K562 (cell line): ENCODE measurements around the gene PRKG2. TPM values are rescaled to one million over a fixed set of nuclear protein-coding genes. Genes with fewer than 3 reads are reported as not detected.

Source experiments
- ATAC-seq: fragments of 200-7000 bp; cut with Tn5 transposase; 3 replicates; pipeline ENCODE4 v1.9.1; 2020; ENCODE audit warnings: moderate library complexity
- BruUV-seq: library from RNA; stranded (reverse); fragments of 400-500 nt; replicated peaks from 2 replicates; lab custom pipeline; 2021; lab: Mats Ljungman, UMichigan
- CTCF ChIA-PET: fragments of 300-600 bp; formaldehyde crosslinking; extraction: SDS; loops from one replicate; lab custom pipeline; 2021; ENCODE audit warnings: low intra/inter-chr PET ratio; lab: Yijun Ruan, JAX
- POLR2A ChIA-PET: fragments of 300-600, 350-650 bp; sonication (Branson Sonifier 250); formaldehyde crosslinking; extraction: SDS; loops from one replicate; lab custom pipeline; 2021; ENCODE audit warnings: antibody characterized with exemption, inconsistent platforms; lab: Yijun Ruan, JAX
- DNase-seq, 4 experiments: peaks; one replicate each; pipeline versions ENCODE4 v3.0.0 to v3.0.0-alpha.2; 2011 to 2018; ENCODE audit warnings: low spot score in 3 of 4, mixed read lengths in 3 of 4; ENCODE audit errors: extremely low read depth in 1 of 4
- FAIRE-seq: peaks from 2 replicates; lab custom pipeline; 2011; peaks lifted over from hg19 to GRCh38; lab: Jason Lieb, UNC
- H2AFZ ChIP-seq: 2 replicates; pipeline ENCODE4 v1.6.0; 2011; ENCODE audit warnings: low read depth, low read length, control low read depth, inconsistent platforms
- H3K27ac ChIP-seq: fragments of 200-600 bp; 3 replicates; pipeline ENCODE4 v1.8.0; 2011; ENCODE audit warnings: low read depth, mild to moderate bottlenecking, control low read depth, inconsistent platforms, low read length, moderate library complexity, mixed read lengths; ENCODE audit errors: extremely low read depth
- H3K27me3 ChIP-seq, 2 experiments: fragments of 300-600 bp in 1 of 2; 2 replicates in 1 of 2; 3 replicates in 1 of 2; pipeline versions ENCODE4 v1.6.0 to v1.8.0; 2011; ENCODE audit warnings: inconsistent platforms in 2 of 2, low read length in 2 of 2, mild to moderate bottlenecking in 1 of 2, mixed read lengths in 1 of 2, moderate library complexity in 1 of 2; ENCODE audit not compliant: control insufficient read depth in 2 of 2, insufficient read depth in 2 of 2
- H3K36me3 ChIP-seq: fragments of 300-600 bp; 3 replicates; pipeline ENCODE4 v1.8.0; 2011; ENCODE audit warnings: mild to moderate bottlenecking, low read length, inconsistent platforms; ENCODE audit not compliant: control insufficient read depth, insufficient read depth
- H3K4me1 ChIP-seq, 2 experiments: fragments of 200-600 bp in 1 of 2; replicated peaks in 1 of 2; 2 replicates in 1 of 2; 3 replicates in 1 of 2; pipeline versions ENCODE4 v1.5.1 to v1.8.0; 2011; ENCODE audit warnings: inconsistent platforms in 2 of 2, low read length in 2 of 2, mild to moderate bottlenecking in 1 of 2, mixed read lengths in 1 of 2, moderate library complexity in 1 of 2; ENCODE audit not compliant: control insufficient read depth in 2 of 2, insufficient read depth in 2 of 2
- H3K4me2 ChIP-seq: 2 replicates; pipeline ENCODE4 v1.6.1; 2011; ENCODE audit warnings: low read length, control low read depth, inconsistent platforms, mixed read lengths; ENCODE audit not compliant: insufficient read depth
- H3K4me3 ChIP-seq: fragments of 200-600 bp; sonication (generic), shearing (Covaris generic); 2 replicates; pipeline ENCODE4 v1.5.1; 2016; ENCODE audit warnings: control low read depth, inconsistent platforms
- H3K79me2 ChIP-seq: fragments of 200-600 bp; 3 replicates; pipeline ENCODE4 v1.8.0; 2011; ENCODE audit warnings: low read length, inconsistent platforms; ENCODE audit not compliant: control insufficient read depth, insufficient read depth
- H3K9ac ChIP-seq, 2 experiments: 2 replicates each; pipeline versions ENCODE4 v1.6.0 to v1.6.1; 2011; ENCODE audit warnings: low read depth in 2 of 2, low read length in 2 of 2, control low read depth in 1 of 2, inconsistent platforms in 1 of 2, mild to moderate bottlenecking in 1 of 2, mixed read lengths in 1 of 2; ENCODE audit not compliant: insufficient read depth in 1 of 2
- H3K9me1 ChIP-seq: one replicate; pipeline ENCODE4 v1.6.0; 2011; ENCODE audit warnings: inconsistent platforms, mild to moderate bottlenecking, low read length, moderate library complexity; ENCODE audit not compliant: control insufficient read depth, insufficient read depth
- H3K9me3 ChIP-seq: replicated peaks from 2 replicates; pipeline ENCODE4 v1.5.1; 2011; ENCODE audit warnings: low read depth, low read length, inconsistent platforms; ENCODE audit not compliant: control insufficient read depth, insufficient read depth
- H4K20me1 ChIP-seq: replicated peaks from 2 replicates; pipeline ENCODE4 v1.6.1; 2011; ENCODE audit warnings: low read length, inconsistent platforms, mixed read lengths; ENCODE audit not compliant: control insufficient read depth, insufficient read depth
- ATF3 ChIP-seq, 2 experiments: fragments of 450-650 bp in 1 of 2; sonication (generic) in 1 of 2; formaldehyde crosslinking in 1 of 2; IDR thresholded peaks in 1 of 2; conservative IDR thresholded peaks in 1 of 2; 2 replicates each; pipeline versions ENCODE4 v1.6.1 to v1.8.1; 2016 to 2023; ENCODE audit warnings: mild to moderate bottlenecking in 2 of 2, moderate library complexity in 2 of 2, inconsistent platforms in 1 of 2, missing genetic modification reagents in 1 of 2
- CREB1 ChIP-seq, 2 experiments: sonication (generic) in 1 of 2; formaldehyde crosslinking in 1 of 2; IDR thresholded peaks; 2 replicates each; pipeline versions ENCODE4 v1.6.1 to v1.8.0; 2012 to 2022; ENCODE audit warnings: inconsistent platforms in 1 of 2, mild to moderate bottlenecking in 1 of 2, missing genetic modification reagents in 1 of 2, moderate library complexity in 1 of 2
- CREB3L1 ChIP-seq: fragments of 450-650 bp; IDR thresholded peaks from 2 replicates; pipeline ENCODE4 v1.6.1; 2014; ENCODE audit warnings: low read depth, mild to moderate bottlenecking, moderate library complexity, borderline replicate concordance
- CTBP1 ChIP-seq: fragments of 450-650 bp; IDR thresholded peaks from 2 replicates; pipeline ENCODE4 v1.6.1; 2016; ENCODE audit warnings: borderline replicate concordance
- GATAD2B ChIP-seq: fragments of 450-650 bp; IDR thresholded peaks from 2 replicates; pipeline ENCODE4 v1.6.1; 2017; ENCODE audit warnings: mild to moderate bottlenecking, borderline replicate concordance
- JUN ChIP-seq, 2 experiments: sonication (generic) in 1 of 2; formaldehyde crosslinking in 1 of 2; IDR thresholded peaks; 2 replicates each; pipeline versions ENCODE4 v1.6.1 to v1.8.0; 2012 to 2022; ENCODE audit warnings: borderline replicate concordance in 2 of 2, mild to moderate bottlenecking in 2 of 2, improper control_type of control experiment in 1 of 2, low read depth in 1 of 2, low read length in 1 of 2, missing genetic modification reagents in 1 of 2
- MNT ChIP-seq, 2 experiments: fragments of 450-650 bp; conservative IDR thresholded peaks; 2 replicates each; pipeline ENCODE4 v1.6.1; 2017; ENCODE audit warnings: mild to moderate bottlenecking in 2 of 2, moderate library complexity in 2 of 2
- NCOA4 ChIP-seq: fragments of 450-650 bp; IDR thresholded peaks from 2 replicates; pipeline ENCODE4 v1.6.1; 2018; ENCODE audit warnings: mild to moderate bottlenecking; ENCODE audit not compliant: partially characterized antibody
- NFYB ChIP-seq: IDR thresholded peaks from 2 replicates; pipeline ENCODE4 v1.6.1; 2011; ENCODE audit warnings: mild to moderate bottlenecking, moderate library complexity; ENCODE audit not compliant: insufficient read length; ENCODE audit errors: extremely low read depth
- RFX1 ChIP-seq: fragments of 450-650 bp; IDR thresholded peaks from 2 replicates; pipeline ENCODE4 v1.6.1; 2016; ENCODE audit warnings: mild to moderate bottlenecking, moderate library complexity
- TRIM24 ChIP-seq, 2 experiments: fragments of 450-650 bp; IDR thresholded peaks; 2 replicates each; pipeline ENCODE4 v1.6.1; 2016
- YY1 ChIP-seq, 3 experiments: IDR thresholded peaks; 2 replicates each; pipeline ENCODE4 v1.6.1; 2011; ENCODE audit warnings: low read length in 2 of 3, mild to moderate bottlenecking in 2 of 3, moderate library complexity in 2 of 3, borderline replicate concordance in 1 of 3, control low read depth in 1 of 3, low read depth in 1 of 3; ENCODE audit not compliant: insufficient read depth in 3 of 3, insufficient replicate concordance in 2 of 3, control insufficient read depth in 1 of 3, insufficient read length in 1 of 3; ENCODE audit errors: extremely low read depth in 1 of 3
- ZNF133 ChIP-seq: fragments of 250-450 bp; sonication (Bioruptor Pico); IDR thresholded peaks from 2 replicates; pipeline ENCODE4 v1.4.0; 2020; ENCODE audit warnings: mild to moderate bottlenecking
- ZNF778 ChIP-seq: fragments of 450-650 bp; formaldehyde crosslinking; IDR thresholded peaks from 2 replicates; pipeline ENCODE4 v1.4.0; 2020; ENCODE audit warnings: mild to moderate bottlenecking, moderate library complexity
- WGBS: fragments of 100-300 bp; shearing (Covaris generic); methylation state at CpG from one replicate; pipeline ENCODE4 v1.1.6; 2016; ENCODE audit warnings: low coverage, mixed read lengths; ENCODE audit not compliant: insufficient coverage; ENCODE audit errors: missing lambda C conversion rate; 5-methylcytosine and 5-hydroxymethylcytosine counted together
- in situ Hi-C: fragments of 300-500 bp; cut with MboI; formaldehyde crosslinking; loops from 4 replicates; pipeline ENCODE4 v1.15.0; 2018; ENCODE audit warnings: inconsistent platforms, mixed read lengths
- intact Hi-C: fragments of 100-400 bp; cut with micrococcal nuclease; formaldehyde crosslinking; loops from 2 replicates; pipeline ENCODE4 v1.14.2; 2022
- polyA plus RNA-seq, 8 experiments: library from polyadenylated mRNA; depleted of rRNA in 4 of 8; stranded (reverse) in 5 of 8; unstranded in 3 of 8; fragments of >200 nt; fragmentation: Nextera tagmentation in 2 of 8; fragmentation: Illumina TruSeq in 1 of 8; extraction: Ambion mirVana in 2 of 8; extraction: Trizol in 1 of 8; gene quantifications; 2 replicates each; pipeline versions ENCODE4 v1.2.1 to v1.2.3, GENCODE V29; 2011 to 2014; ENCODE audit warnings: inconsistent platforms in 1 of 8, missing spikeins in 1 of 8
- total RNA-seq, 7 experiments: library from RNA; depleted of rRNA in 6 of 7; stranded (reverse); fragments of >200 nt in 6 of 7; fragmentation: Illumina TruSeq in 2 of 7; extraction: Trizol in 2 of 7; gene quantifications; 2 replicates each; pipeline versions ENCODE4 v1.2.1 to v1.2.3, GENCODE V29; 2011 to 2021; ENCODE audit warnings: low replicate concordance in 1 of 7

Gene PRKG2
- total and polyA plus RNA-seq, 9 of the 15 experiments (the other 6 are each of a cell fraction or from before 2014, with no cell fraction given): 0.01 to 0.68 (median 0.34) TPM

- Histone ChIP-seq H4K20me1 (no peaks in the 10 kb centered on the region), H3K9ac (no peak overlapping the region), H3K27ac (no peak overlapping the region), H3K4me2 (no peak overlapping the region), H3K27me3 (no peaks in the 10 kb centered on the region), H3K4me1 (no peaks in the 10 kb centered on the region), H3K4me3 (no peak overlapping the region), H3K36me3 (no peaks in the 10 kb centered on the region), H2AFZ (no peak overlapping the region), H3K9me1 (no peaks in the 10 kb centered on the region), H3K79me2 (no peaks in the 10 kb centered on the region), H3K9me3 (no peaks in the 10 kb centered on the region)
- intact Hi-C loops (no loop called here), in situ Hi-C loops (loop anchor here (25.0 kb wide), 1 partner anchor 251 kb away; no protein-coding TSS in a partner anchor)
- FAIRE-seq (no peak), DNase-seq (no peak), ATAC-seq (no peak)
- 0% methylated on average over 2 of the region's 3 CpGs for WGBS
- TF ChIP-seq NFYB (no peak), ZNF778 (CRISPR knock-in tag) (no peak), RFX1 (no peak), YY1 (IDR thresholded peaks at IDR 0.05; ENCODE audit: borderline replicate concordance in 1 of 3, control insufficient read depth in 1 of 3, extremely low read depth in 1 of 3, insufficient read depth in 3 of 3, insufficient read length in 1 of 3, insufficient replicate concordance in 2 of 3, low read depth in 1 of 3, low read length in 2 of 3) (no peak), TRIM24 (IDR thresholded peaks at IDR 0.05) (no peak), ZNF133 (no peak), CREB1 (IDR thresholded peaks at IDR 0.05) (no peak), CREB1 (CRISPR knock-in tag; IDR thresholded peaks at IDR 0.05) (no peak), ATF3 (IDR thresholded peaks at IDR 0.05) (no peak), ATF3 (CRISPR knock-in tag; conservative IDR thresholded peaks at IDR 0.05) (no peak), CTBP1 (no peak), MNT (conservative IDR thresholded peaks at IDR 0.05) (no peak), JUN (IDR thresholded peaks at IDR 0.05; ENCODE audit: borderline replicate concordance, low read depth, low read length) (no peak), JUN (CRISPR knock-in tag; IDR thresholded peaks at IDR 0.05; ENCODE audit: borderline replicate concordance) (no peak), GATAD2B (no peak), NCOA4 (no peak), CREB3L1 (no peak)
- BruUV-seq: no TSS peak
- ChIA-PET CTCF (no interaction called here), POLR2A (no interaction called here)
Measured at GRCh38 chr4:81085979-81086378, 129.0 kb downstream of the PRKG2 start.
